Measurements from ENCODE around the gene GRID2IP. TPM values are rescaled to one million over a fixed set of nuclear protein-coding genes. Genes with fewer than 3 reads are reported as not detected.
"Not testable (repeated sequence)": the region's sequence is repeated elsewhere in the genome, so short reads cannot be mapped to it uniquely, and the experiment has no call there.

The GRID2IP gene
- total RNA-seq, result under 1 TPM in 1 of 2 donors, not detected in 1; 0.29 TPM

GRCh38 chr7:6551016-6551511 lies at the start of gene GRID2IP:
GRID2IP (minus strand) TSS chr7:6551461; CDS start chr7:6551436, 25 bp downstream.
- Mint-ChIP-seq H3K27me3 (no peaks in the 10 kb centered on the region), H3K4me1 (ENCODE audit: low read depth in 2 of 2) (no peaks in the 10 kb centered on the region), H3K36me3 (no peaks in the 10 kb centered on the region), H3K9me3 (no peaks in the 10 kb centered on the region), H3K27ac (no peak within 1 kb of the TSS), H3K4me3 (no peak within 1 kb of the TSS)
- DNase-seq (ENCODE audit: low spot score), result no peak
- ATAC-seq, result no peak

- H3K4me3 Mint-ChIP-seq, result no peak overlapping the region
- peak in 1 of 2 donors; percentile 28 for ATAC-seq
- H3K4me1 Mint-ChIP-seq (ENCODE audit: low read depth in 2 of 2), result peaks cover 0 to 3% of the 10 kb centered on the region in 2 donors
- no peaks in the 10 kb centered on the region for H3K9me3 Mint-ChIP-seq
- H3K27ac Mint-ChIP-seq, result no peak overlapping the region
- no peak for DNase-seq (ENCODE audit: low spot score)
- no peaks in the 10 kb centered on the region for H3K36me3 Mint-ChIP-seq
- no peaks in the 10 kb centered on the region for H3K27me3 Mint-ChIP-seq
Observed at GRCh38 chr7:6600093-6600492, 48.8 kb upstream of the GRID2IP start.

GRCh38 chr7:6590645-6591110 lies 39.4 kb upstream of the GRID2IP start:
- DNase-seq (ENCODE audit: low spot score) (no peak), ATAC-seq (peak in 1 of 2 donors; percentile 0)
- Mint-ChIP-seq H3K4me3 (peak overlapping the region; percentile 94), H3K27me3 (no peaks in the 10 kb centered on the region), H3K4me1 (ENCODE audit: low read depth in 2 of 2) (peaks cover 5 to 7% of the 10 kb centered on the region in 2 donors), H3K27ac (peak overlapping the region; percentile 82 to 96), H3K36me3 (peaks cover 4% of the 10 kb centered on the region), H3K9me3 (no peaks in the 10 kb centered on the region)

- Mint-ChIP-seq H3K27me3 (no peaks in the 10 kb centered on the region), H3K4me3 (peak within 1 kb of the TSS; percentile 94)
Observed at GRCh38 chr7:6589829-6590644, 38.8 kb upstream of the GRID2IP start, which contains the start of gene INTS15. INTS15 (plus strand) TSS chr7:6590021; CDS start chr7:6590284, 263 bp downstream.

GRCh38 chr7:6589151-6589828 lies 38.0 kb upstream of the GRID2IP start:
- H3K4me1 Mint-ChIP-seq (ENCODE audit: low read depth in 2 of 2), result peaks cover 5 to 7% of the 10 kb centered on the region in 2 donors
- ATAC-seq (no peak), DNase-seq (ENCODE audit: low spot score) (no peak)
- peak overlapping the region; percentile 60 for H3K4me3 Mint-ChIP-seq
- H3K27me3 Mint-ChIP-seq, result no peaks in the 10 kb centered on the region
- H3K9me3 Mint-ChIP-seq, result no peaks in the 10 kb centered on the region
- peaks cover 4% of the 10 kb centered on the region for H3K36me3 Mint-ChIP-seq
- peak overlapping the region in 1 of 2 donors; percentile 71 for H3K27ac Mint-ChIP-seq

More at GRCh38 chr7:6589829-6590644, 38.8 kb upstream of the GRID2IP start, which contains the start of gene INTS15:
- Mint-ChIP-seq H3K36me3 (peaks cover 4% of the 10 kb centered on the region), H3K4me1 (ENCODE audit: low read depth in 2 of 2) (peaks cover 5 to 7% of the 10 kb centered on the region in 2 donors), H3K27ac (peak within 1 kb of the TSS; percentile 82 to 96), H3K9me3 (no peaks in the 10 kb centered on the region)
- peak; percentile 87 for DNase-seq (ENCODE audit: low spot score)
- ATAC-seq, result peak; percentile 96

GRCh38 chr7:6588566-6588965 lies 37.3 kb upstream of the GRID2IP start:
- Mint-ChIP-seq H3K4me1 (ENCODE audit: low read depth in 2 of 2) (peaks cover 5 to 7% of the 10 kb centered on the region in 2 donors), H3K36me3 (peaks cover 4% of the 10 kb centered on the region), H3K27ac (peak overlapping the region; percentile 32 to 71), H3K4me3 (no peak overlapping the region), H3K9me3 (no peaks in the 10 kb centered on the region), H3K27me3 (no peaks in the 10 kb centered on the region)
- ATAC-seq, result no peak
- no peak for DNase-seq (ENCODE audit: low spot score)

- DNase-seq (ENCODE audit: low spot score); ATAC-seq; H3K4me3 Mint-ChIP-seq; H3K9me3 Mint-ChIP-seq; H3K27ac Mint-ChIP-seq; H3K27me3 Mint-ChIP-seq: not testable (repeated sequence)
- H3K36me3 Mint-ChIP-seq, result peaks cover 13% of the 10 kb centered on the region
- H3K4me1 Mint-ChIP-seq (ENCODE audit: low read depth in 2 of 2), result peaks cover 7 to 11% of the 10 kb centered on the region in 2 donors
Observed at GRCh38 chr7:6585746-6586432, 34.6 kb upstream of the GRID2IP start.

GRCh38 chr7:6579446-6579845 lies 28.2 kb upstream of the GRID2IP start:
- ATAC-seq, result no peak
- peaks cover 10% of the 10 kb centered on the region for H3K36me3 Mint-ChIP-seq
- no peaks in the 10 kb centered on the region for H3K9me3 Mint-ChIP-seq
- H3K4me1 Mint-ChIP-seq (ENCODE audit: low read depth in 2 of 2), result peaks cover 19 to 20% of the 10 kb centered on the region in 2 donors
- no peak for DNase-seq (ENCODE audit: low spot score)
- peak overlapping the region; percentile 86 for H3K4me3 Mint-ChIP-seq
- peak overlapping the region; percentile 75 to 90 for H3K27ac Mint-ChIP-seq
- H3K27me3 Mint-ChIP-seq, result no peaks in the 10 kb centered on the region

GRCh38 chr7:6578114-6579084 lies 27.1 kb upstream of the GRID2IP start:
- DNase-seq (ENCODE audit: low spot score) (no peak), ATAC-seq (no peak)
- Mint-ChIP-seq H3K4me3 (peak overlapping the region; percentile 86), H3K9me3 (no peaks in the 10 kb centered on the region), H3K36me3 (peaks cover 10% of the 10 kb centered on the region), H3K27me3 (no peaks in the 10 kb centered on the region), H3K4me1 (ENCODE audit: low read depth in 2 of 2) (peaks cover 19 to 20% of the 10 kb centered on the region in 2 donors), H3K27ac (peak overlapping the region; percentile 75 to 90)

- peak within 1 kb of the TSS; percentile 86 for H3K4me3 Mint-ChIP-seq
- H3K4me1 Mint-ChIP-seq (ENCODE audit: low read depth in 2 of 2), result peaks cover 19 to 20% of the 10 kb centered on the region in 2 donors
- H3K36me3 Mint-ChIP-seq, result peaks cover 10% of the 10 kb centered on the region
- ATAC-seq (peak; percentile 98 to 99), DNase-seq (ENCODE audit: low spot score) (peak; percentile 94)
- H3K27me3 Mint-ChIP-seq, result peaks cover 0 to 3% of the 10 kb centered on the region in 2 donors
- H3K27ac Mint-ChIP-seq, result peak within 1 kb of the TSS; percentile 75 to 90
- no peaks in the 10 kb centered on the region for H3K9me3 Mint-ChIP-seq
Observed at GRCh38 chr7:6577369-6578113, 26.3 kb upstream of the GRID2IP start, which contains the start of gene ZDHHC4. ZDHHC4 (plus strand) TSS chr7:6577454; CDS start chr7:6580562, 3,108 bp downstream.

- not testable (repeated sequence) for H3K9me3 Mint-ChIP-seq; ATAC-seq; H3K27me3 Mint-ChIP-seq; DNase-seq (ENCODE audit: low spot score); H3K36me3 Mint-ChIP-seq
- peak overlapping the region; percentile 39 to 75 for H3K27ac Mint-ChIP-seq
- H3K4me1 Mint-ChIP-seq (ENCODE audit: low read depth in 2 of 2), result peaks cover 19 to 20% of the 10 kb centered on the region in 2 donors
- peak overlapping the region; percentile 86 for H3K4me3 Mint-ChIP-seq
Observed at GRCh38 chr7:6576867-6577368, 25.7 kb upstream of the GRID2IP start.

Measured in natural killer cell treated with Interleukin-12 subunit alpha and Interleukin-12 subunit beta and Interleukin-15 and Interleukin-18, amount 100 ng/mL, for 72 hours (primary cell).